Lower lobe of right lung (tissue), 2 donors: Measurements from ENCODE around the gene PDCD10. TPM values are rescaled to one million over a fixed set of nuclear protein-coding genes. Genes with fewer than 3 reads are reported as not detected.

ENCODE experiments used
- ATAC-seq, 2 donors: fragments of 200-7000 bp; cut with Tn5 transposase; one replicate each; pipeline ENCODE4 v1.9.1; 2020 to 2022; ENCODE audit warnings: mild to moderate bottlenecking in 2 of 2, moderate library complexity in 2 of 2
- DNase-seq: peaks from one replicate; pipeline ENCODE4 v3.0.0-alpha.2; 2020
- H3K27ac ChIP-seq: fragments of 200-600 bp; one replicate; pipeline ENCODE4 v1.8.0; 2022
- H3K27me3 ChIP-seq: fragments of 200-600 bp; one replicate; pipeline ENCODE4 v1.8.0; 2022; ENCODE audit warnings: low read depth
- H3K36me3 ChIP-seq: fragments of 200-600 bp; one replicate; pipeline ENCODE4 v1.8.0; 2022; ENCODE audit warnings: mild to moderate bottlenecking
- H3K4me1 ChIP-seq: fragments of 200-600 bp; one replicate; pipeline ENCODE4 v1.8.0; 2022
- H3K4me3 ChIP-seq: fragments of 200-600 bp; one replicate; pipeline ENCODE4 v1.8.0; 2022; ENCODE audit warnings: mild to moderate bottlenecking
- H3K9me3 ChIP-seq: fragments of 200-600 bp; one replicate; pipeline ENCODE4 v1.8.0; 2022
- CTCF ChIP-seq: fragments of 200-600 bp; IDR thresholded peaks from one replicate; pipeline ENCODE4 v1.8.0; 2022; ENCODE audit warnings: antibody characterized with exemption, mild to moderate bottlenecking
- intact Hi-C: fragments of 100-400 bp; cut with DNase I; formaldehyde crosslinking; loops from one replicate; pipeline ENCODE4 v1.11.0; 2022
- total RNA-seq: library from RNA; stranded (reverse); fragmentation: NEBNext Ultra II Directional; extraction: Animal tissue kit (Norgen Biotek cat#: 25700); gene quantifications from one replicate; pipeline ENCODE4 v1.2.1, GENCODE V29; 2021
- donor health status: DM: no; HTN: yes; CAD: no; lungs with severe emphysema.

PDCD10 gene
- total RNA-seq, 1 donor from 2014 or later, result 49.5 TPM

GRCh38 chr3:167705840-167706239 lies 28.9 kb downstream of the PDCD10 start:
- H3K36me3 ChIP-seq, result peaks cover 45% of the 10 kb centered on the region
- H3K4me1 ChIP-seq, result peaks cover 5% of the 10 kb centered on the region
- no peak overlapping the region for H3K27ac ChIP-seq
- no peak for ATAC-seq
- H3K9me3 ChIP-seq, result no peaks in the 10 kb centered on the region
- no peak for TF ChIP-seq CTCF
- DNase-seq, result no peak
- H3K4me3 ChIP-seq, result no peak overlapping the region
- no peaks in the 10 kb centered on the region for H3K27me3 ChIP-seq
- intact Hi-C loops, result no loop called here

GRCh38 chr3:167700926-167701325 lies 33.8 kb downstream of the PDCD10 start:
- DNase-seq (no peak), ATAC-seq (no peak)
- H3K4me1 ChIP-seq, result peaks cover 2% of the 10 kb centered on the region
- peaks cover 27% of the 10 kb centered on the region for H3K36me3 ChIP-seq
- H3K4me3 ChIP-seq, result no peak overlapping the region
- H3K27ac ChIP-seq, result no peak overlapping the region
- no peak for TF ChIP-seq CTCF
- intact Hi-C loops, result no loop called here
- no peaks in the 10 kb centered on the region for H3K27me3 ChIP-seq
- no peaks in the 10 kb centered on the region for H3K9me3 ChIP-seq

GRCh38 chr3:167700046-167700445 lies 34.6 kb downstream of the PDCD10 start:
- Histone ChIP-seq H3K4me3 (no peak overlapping the region), H3K4me1 (no peaks in the 10 kb centered on the region), H3K27me3 (no peaks in the 10 kb centered on the region), H3K9me3 (no peaks in the 10 kb centered on the region), H3K27ac (no peak overlapping the region), H3K36me3 (peaks cover 34% of the 10 kb centered on the region)
- DNase-seq, result no peak
- no peak for TF ChIP-seq CTCF
- intact Hi-C loops, result no loop called here
- ATAC-seq, result no peak

GRCh38 chr3:167694121-167694520 lies 40.6 kb downstream of the PDCD10 start:
- H3K27me3 ChIP-seq, result no peaks in the 10 kb centered on the region
- ATAC-seq (no peak), DNase-seq (no peak)
- no peaks in the 10 kb centered on the region for H3K9me3 ChIP-seq
- H3K27ac ChIP-seq, result no peak overlapping the region
- peaks cover 57% of the 10 kb centered on the region for H3K36me3 ChIP-seq
- H3K4me1 ChIP-seq, result no peaks in the 10 kb centered on the region
- intact Hi-C loops, result no loop called here
- no peak for TF ChIP-seq CTCF
- H3K4me3 ChIP-seq, result no peak overlapping the region

GRCh38 chr3:167691366-167691765 lies 43.3 kb downstream of the PDCD10 start:
- Histone ChIP-seq H3K27ac (no peak overlapping the region), H3K4me3 (no peak overlapping the region), H3K27me3 (no peaks in the 10 kb centered on the region), H3K36me3 (peaks cover 66% of the 10 kb centered on the region), H3K4me1 (no peaks in the 10 kb centered on the region), H3K9me3 (no peaks in the 10 kb centered on the region)
- ATAC-seq (no peak), DNase-seq (no peak)
- TF ChIP-seq CTCF, result no peak
- intact Hi-C loops, result no loop called here
